ENCODE data around the gene CFAP57. TPM values are rescaled to one million over a fixed set of nuclear protein-coding genes. Genes with fewer than 3 reads are reported as not detected.

The CFAP57 gene
- total and polyA plus RNA-seq, 9 donors: 0.13 to 13.2 (median 0.71) TPM

- H3K4me1 ChIP-seq (ENCODE audit: insufficient read depth): no peaks in the 10 kb centered on the region
- WGBS, 3 donors: 78 to 91% (median 88%) methylated on average over 4 of the region's 4 CpGs
- H3K4me3 ChIP-seq: no peak overlapping the region
Measured at GRCh38 chr1:43253173-43253572, 81.0 kb downstream of the CFAP57 start.

GRCh38 chr1:43253876-43254275, 81.7 kb downstream of the CFAP57 start:
- intact Hi-C loops (cut with DNase I): no loop called here
- H3K9me3 ChIP-seq: no peaks in the 10 kb centered on the region
- TF ChIP-seq EP300 (IDR thresholded peaks at IDR 0.05) (no peak), POLR2A (IDR thresholded peaks at IDR 0.05) (no peak), CTCF (IDR thresholded peaks at IDR 0.05) (no peak)
- no peaks in the 10 kb centered on the region for H3K27me3 ChIP-seq
- no peak for DNase-seq
- WGBS, 3 donors: 85 to 86% (median 85%) methylated on average over 8 of the region's 8 CpGs
- H3K27ac ChIP-seq: no peak overlapping the region
- H3K36me3 ChIP-seq: no peaks in the 10 kb centered on the region
- H3K4me1 ChIP-seq (ENCODE audit: insufficient read depth): no peaks in the 10 kb centered on the region
- H3K4me3 ChIP-seq: no peak overlapping the region

More at GRCh38 chr1:43253173-43253572, 81.0 kb downstream of the CFAP57 start:
- Histone ChIP-seq H3K27ac (no peak overlapping the region), H3K27me3 (no peaks in the 10 kb centered on the region), H3K36me3 (no peaks in the 10 kb centered on the region), H3K9me3 (no peaks in the 10 kb centered on the region)
- TF ChIP-seq EP300 (IDR thresholded peaks at IDR 0.05) (no peak), CTCF (IDR thresholded peaks at IDR 0.05) (no peak)
- DNase-seq: no peak
- intact Hi-C loops (cut with DNase I): no loop called here

GRCh38 chr1:43255438-43256210, 83.5 kb downstream of the CFAP57 start:
- no peak for DNase-seq
- Histone ChIP-seq H3K27ac (no peak overlapping the region), H3K36me3 (no peaks in the 10 kb centered on the region), H3K9me3 (no peaks in the 10 kb centered on the region), H3K4me1 (ENCODE audit: insufficient read depth) (no peaks in the 10 kb centered on the region), H3K4me3 (no peak overlapping the region), H3K27me3 (no peaks in the 10 kb centered on the region)
- WGBS, 3 donors: 64 to 80% (median 67%) methylated on average over 10 of the region's 10 CpGs
- no peak for TF ChIP-seq EP300 (IDR thresholded peaks at IDR 0.05)
- no peak for TF ChIP-seq POLR2A (IDR thresholded peaks at IDR 0.05)
- no peak for TF ChIP-seq CTCF (IDR thresholded peaks at IDR 0.05)
- intact Hi-C loops (cut with DNase I): no loop called here

- no peak overlapping the region for H3K4me3 ChIP-seq
Measured at GRCh38 chr1:43256675-43257570, 84.8 kb downstream of the CFAP57 start.

More at GRCh38 chr1:43256675-43257570, 84.8 kb downstream of the CFAP57 start:
- Histone ChIP-seq H3K9me3 (no peaks in the 10 kb centered on the region), H3K27me3 (no peaks in the 10 kb centered on the region), H3K36me3 (no peaks in the 10 kb centered on the region), H3K4me1 (ENCODE audit: insufficient read depth) (no peaks in the 10 kb centered on the region), H3K27ac (no peak overlapping the region)
- TF ChIP-seq EP300 (IDR thresholded peaks at IDR 0.05): no peak
- intact Hi-C loops (cut with DNase I): no loop called here
- no peak for DNase-seq
- WGBS, 3 donors: 83 to 87% (median 86%) methylated on average over 8 of the region's 8 CpGs

All from ovary (tissue), 9 donors.